NCI-H524 treated with DMSO at 0.1 percent for 48 hours (cell line): ENCODE measurements around the gene UFM1.
"Not testable (repeated sequence)": the region's sequence is repeated elsewhere in the genome, so short reads cannot be mapped to it uniquely, and the experiment has no call there.

Experiments
- DNase-seq: peaks from one replicate; lab custom pipeline; 2025; lab: John Stamatoyannopoulos, UW

Gene UFM1

DNA sequence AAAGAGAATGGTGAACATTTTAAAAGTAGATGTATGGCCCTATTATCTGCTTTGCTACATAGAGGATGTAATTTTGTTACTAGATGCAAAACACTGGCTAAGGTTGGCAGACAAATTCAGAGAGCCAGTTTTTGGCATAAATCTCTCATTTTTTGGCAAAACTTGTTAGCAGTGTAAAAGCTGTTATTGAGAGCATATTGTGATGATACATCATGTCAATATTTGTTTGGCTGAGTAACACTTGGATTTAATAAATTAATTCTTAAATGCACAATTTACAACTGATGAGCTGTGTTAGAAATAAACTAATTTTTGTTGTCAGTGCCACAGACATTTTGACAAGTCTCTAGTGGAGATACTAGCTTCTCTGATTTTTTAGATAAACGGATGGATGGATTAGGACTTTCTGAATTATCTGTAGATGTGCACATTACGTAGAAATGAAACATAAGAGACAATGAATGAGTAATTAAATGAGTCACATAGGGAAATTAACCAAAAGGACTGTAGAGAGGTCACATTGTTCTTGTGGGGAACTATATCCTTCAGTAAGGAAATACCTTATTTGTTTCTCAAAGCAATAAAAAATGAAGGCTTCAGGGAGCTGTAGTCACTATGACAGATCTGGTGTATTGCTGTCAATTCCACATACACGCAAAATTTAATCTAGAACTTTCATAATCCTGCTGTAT, 17.4 kb downstream of the UFM1 start:
- no peak for DNase-seq

DNA sequence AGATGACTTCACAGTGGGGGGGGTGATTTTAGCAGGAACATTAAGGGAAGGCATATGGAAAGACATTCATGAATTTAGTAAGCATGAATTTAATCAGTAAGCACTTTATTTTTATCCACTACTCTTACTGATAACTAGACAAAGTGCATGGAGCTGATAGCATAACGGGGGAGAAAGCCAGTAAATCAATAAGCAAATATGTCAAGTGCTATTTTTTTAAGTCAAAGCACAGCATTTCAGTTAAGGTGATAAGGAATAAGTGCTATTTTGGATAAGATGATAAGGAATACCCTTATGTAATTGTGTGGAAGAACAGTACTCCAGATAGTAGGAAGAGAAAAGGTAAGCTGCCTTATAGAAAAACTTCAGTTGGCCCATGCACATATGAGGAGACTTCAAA, 19.4 kb downstream of the UFM1 start:
- DNase-seq: no peak

DNA sequence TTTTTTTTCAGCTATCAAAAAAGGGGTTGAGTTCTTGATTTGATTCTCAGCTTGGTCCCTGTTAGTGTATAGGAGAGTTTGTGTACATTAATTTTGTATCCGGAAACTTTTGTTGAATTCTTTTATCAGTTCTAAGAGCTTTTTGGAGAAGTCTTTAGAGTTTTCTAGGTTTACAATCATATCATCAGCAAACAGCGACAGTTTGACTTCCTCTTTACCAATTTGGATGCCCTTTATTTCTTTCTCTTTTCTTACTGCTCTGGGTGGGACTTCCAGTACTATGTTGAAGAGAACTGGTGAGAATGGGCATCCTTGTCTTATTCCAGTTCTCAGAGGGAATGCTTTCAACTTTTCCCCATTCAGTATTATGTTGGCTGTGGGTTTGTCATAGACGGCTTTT, 20.4 kb downstream of the UFM1 start:
- DNase-seq: not testable (repeated sequence)

DNA sequence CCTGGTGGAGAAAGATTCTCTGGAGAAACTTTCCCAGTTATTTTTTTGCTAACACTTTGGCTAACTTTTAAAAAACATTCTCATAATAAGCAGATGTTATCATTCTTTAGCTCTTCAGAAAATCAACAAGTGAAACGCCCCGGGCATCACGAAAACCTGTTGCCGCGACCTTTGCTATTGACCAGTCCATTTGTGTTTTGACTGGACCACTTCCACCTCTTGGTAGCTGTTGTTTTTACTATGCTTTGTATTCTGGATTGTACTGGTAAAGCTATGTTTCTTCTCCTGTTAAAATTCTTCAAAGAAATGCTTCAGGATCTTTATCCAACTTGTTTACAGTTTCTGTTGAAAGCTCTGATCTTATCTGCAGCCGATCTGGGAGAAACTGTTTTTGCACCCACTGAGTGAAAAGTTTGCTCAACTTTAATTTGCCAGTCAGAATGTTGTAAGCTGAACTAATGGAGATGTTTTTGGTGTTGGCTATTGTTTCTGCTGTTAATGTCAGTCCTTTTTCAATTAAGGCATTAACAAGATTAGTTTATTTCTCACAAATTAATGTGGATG, 23.3 kb downstream of the UFM1 start:
- DNase-seq: no peak

DNA sequence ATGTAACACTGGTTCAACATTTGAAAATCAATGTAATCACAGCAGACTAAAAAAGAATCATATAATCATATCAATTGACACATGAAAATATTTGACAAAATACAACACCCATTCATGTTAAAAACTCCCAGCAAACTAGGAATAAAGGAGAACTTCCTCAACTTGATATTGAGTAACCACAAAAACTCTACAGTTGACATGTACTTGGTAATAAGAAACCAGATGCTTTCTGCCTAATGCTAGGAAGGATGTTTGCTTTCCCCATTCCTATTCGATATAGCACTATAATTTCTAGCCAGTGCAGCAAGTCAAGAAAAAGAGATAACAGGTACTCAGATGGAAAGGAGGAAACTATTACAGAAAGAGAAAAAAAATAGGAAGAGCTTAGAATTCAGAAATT, 26.9 kb downstream of the UFM1 start:
- DNase-seq: no peak

DNA sequence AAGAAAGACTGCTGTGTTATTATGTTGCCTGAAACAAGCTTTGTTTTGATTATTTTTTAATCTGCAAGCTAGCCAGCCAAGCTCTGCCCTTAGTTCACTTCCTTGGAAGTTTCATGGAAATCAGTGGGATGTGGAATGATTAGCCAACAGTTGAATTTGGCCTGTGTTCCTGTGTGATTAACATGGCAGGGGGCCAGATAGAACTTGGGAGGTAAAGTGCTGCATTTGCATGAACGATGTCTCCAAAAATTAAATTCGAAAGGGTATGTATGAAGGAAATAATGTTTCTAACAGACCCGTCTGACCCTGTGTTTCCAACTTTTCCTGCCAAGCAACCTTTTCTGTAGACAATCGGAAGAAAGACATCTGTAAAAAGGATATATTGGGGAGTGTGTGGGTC, 32.2 kb downstream of the UFM1 start:
- DNase-seq: no peak

DNA sequence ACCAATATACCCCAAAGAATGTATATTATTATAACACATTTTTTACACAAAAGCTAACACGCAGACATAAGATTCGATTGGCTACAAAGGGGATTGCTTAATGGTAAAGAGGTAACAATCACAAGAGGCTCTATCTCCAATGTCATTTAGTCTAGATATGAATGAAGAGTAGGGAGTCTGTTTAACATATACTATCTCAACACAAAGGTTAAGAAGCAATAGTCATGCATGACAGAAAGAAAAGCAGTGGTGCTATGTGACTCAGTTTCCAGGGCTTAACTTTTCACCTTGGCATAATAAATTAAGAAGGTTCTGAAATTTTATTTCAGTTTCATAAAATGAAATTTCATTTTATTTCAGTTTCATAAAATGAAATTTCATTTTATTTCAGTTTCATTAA, 33.3 kb downstream of the UFM1 start:
- no peak for DNase-seq

DNA sequence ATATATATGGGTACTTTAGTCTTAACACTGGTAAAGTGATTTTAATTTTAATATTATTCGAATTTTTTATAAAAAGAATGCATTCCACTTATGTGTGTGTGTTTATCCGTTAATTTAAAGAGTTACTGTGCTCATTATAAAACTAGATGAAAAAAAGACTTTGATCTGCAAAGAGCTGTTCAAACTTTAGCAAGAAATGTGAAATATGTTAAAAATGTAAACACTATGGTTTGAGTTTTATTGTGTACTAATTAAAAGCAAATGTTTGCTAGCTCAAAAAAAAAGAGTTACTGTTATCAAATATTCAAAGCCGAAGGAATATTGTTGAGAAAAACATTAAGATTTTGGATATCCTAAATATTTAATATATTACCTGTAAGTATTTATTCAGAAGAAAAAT, 34.5 kb downstream of the UFM1 start:
- DNase-seq: no peak

DNA sequence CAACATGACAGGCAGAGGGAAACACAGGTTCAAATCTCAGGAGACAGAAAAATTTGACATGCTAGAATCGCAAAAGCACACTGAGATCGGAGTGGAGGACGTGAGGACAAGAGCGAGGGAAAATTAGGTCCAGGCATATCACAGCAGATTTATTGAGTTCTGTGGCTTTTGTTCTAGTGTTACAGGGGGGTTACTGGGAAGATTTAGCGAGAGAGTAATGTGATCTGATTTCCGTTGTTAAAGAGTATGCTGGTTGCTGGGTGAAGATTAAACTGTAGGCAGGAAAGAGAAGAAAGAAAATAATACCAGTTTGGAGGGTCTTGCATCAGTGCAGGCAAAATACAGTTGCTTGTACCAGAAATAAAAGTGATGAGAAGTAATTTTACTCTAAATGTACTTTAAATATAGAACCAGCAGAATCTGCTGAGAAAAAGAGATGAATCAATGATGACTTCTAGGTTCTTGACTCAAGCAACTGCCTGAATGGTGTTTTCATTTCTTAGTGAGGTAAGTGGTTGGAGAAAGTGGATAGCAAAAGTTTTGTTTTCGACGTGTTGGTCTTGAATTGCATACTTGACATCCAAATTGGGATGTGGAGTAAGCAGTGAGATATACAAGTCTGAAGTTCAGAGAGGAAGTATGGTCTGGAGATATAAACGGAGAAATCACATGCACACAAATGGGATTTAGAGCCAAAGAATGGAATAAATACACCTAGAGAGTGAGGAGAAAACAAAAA, 35.7 kb downstream of the UFM1 start:
- no peak for DNase-seq

DNA sequence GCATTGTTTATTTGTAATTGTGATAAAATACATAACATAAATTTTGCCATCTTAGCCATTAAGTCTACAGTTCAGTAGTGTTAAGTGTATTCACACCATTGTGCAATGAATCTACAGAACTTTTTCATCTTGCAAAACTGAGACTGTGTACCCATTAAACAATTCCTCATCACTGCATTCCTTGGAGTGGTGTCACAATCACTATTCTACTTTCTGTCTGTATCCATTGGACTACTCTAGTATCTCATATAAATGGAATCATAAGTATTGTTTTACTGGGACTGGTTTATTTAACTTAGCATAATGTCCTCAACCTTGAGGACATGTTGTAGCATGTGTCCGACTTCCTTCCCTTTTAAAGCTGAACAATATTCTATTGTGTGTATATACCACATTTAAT, 36.8 kb downstream of the UFM1 start:
- no peak for DNase-seq

DNA sequence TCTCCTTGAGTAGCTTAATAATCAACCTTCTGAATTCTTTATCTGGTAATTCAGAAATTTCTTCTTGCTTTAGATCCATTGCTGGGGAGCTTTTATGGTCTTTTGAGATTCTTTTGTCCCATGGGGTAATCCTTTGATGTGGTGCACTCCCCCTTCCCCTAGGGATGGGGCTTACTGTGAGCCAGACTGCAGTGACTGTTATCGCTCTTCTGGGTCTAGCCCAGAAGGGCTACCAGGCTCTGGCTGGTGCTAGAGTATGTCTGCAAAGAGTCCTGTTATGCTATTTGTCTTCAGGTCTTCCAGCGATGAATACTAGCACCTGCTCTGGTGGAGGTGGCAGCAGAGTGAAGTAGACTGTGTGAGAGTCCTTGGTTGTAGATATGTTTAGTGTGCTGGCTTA, 41.7 kb downstream of the UFM1 start:
- DNase-seq: no peak

DNA sequence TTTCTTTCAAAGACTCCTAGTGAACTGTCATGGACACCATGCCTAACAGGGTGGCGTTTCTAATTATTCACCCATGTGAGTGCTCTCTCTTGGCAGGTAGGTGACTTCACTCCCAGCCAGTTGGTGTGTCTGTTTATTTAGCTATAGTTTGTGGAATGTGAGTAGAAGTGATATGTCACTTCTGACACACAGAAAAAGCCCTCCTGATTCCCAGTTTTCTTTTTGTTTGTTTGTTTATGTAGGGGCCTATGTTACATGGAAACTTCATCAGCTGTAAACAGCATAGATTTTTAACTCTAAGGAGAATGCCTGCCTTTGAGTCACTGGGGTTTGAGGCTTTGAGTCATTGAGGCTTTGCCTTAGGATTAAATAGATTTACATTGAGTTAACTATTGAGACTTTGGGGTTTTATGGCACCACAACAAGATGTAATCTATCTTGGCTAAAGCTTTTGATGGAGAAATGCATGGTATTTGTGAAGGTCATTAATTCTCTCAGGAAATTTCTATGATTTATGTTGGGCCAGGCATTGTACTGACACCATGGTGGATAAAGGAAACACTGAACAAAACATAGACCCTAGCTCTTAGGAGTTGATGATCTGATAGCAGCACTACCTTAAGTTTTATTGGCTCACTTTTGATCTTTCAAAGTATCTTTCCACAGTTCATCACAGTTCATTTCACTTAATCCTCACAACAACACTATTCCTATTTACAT, 45.3 kb downstream of the UFM1 start:
- no peak for DNase-seq

DNA sequence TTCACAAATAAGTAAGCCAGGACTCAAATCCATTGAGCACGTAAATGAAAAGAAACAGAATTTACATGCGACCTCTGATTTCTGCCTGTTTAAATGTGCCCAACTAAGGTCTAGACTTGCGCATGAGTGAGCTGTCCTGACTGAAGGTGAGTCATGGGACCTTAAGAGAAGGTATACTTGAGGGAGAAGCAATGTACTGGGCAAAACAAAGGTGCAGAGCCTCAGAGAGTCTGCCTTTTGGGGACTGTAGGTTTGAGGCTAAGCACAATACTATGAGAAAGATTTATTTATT, 45.8 kb downstream of the UFM1 start:
- DNase-seq: no peak

DNA sequence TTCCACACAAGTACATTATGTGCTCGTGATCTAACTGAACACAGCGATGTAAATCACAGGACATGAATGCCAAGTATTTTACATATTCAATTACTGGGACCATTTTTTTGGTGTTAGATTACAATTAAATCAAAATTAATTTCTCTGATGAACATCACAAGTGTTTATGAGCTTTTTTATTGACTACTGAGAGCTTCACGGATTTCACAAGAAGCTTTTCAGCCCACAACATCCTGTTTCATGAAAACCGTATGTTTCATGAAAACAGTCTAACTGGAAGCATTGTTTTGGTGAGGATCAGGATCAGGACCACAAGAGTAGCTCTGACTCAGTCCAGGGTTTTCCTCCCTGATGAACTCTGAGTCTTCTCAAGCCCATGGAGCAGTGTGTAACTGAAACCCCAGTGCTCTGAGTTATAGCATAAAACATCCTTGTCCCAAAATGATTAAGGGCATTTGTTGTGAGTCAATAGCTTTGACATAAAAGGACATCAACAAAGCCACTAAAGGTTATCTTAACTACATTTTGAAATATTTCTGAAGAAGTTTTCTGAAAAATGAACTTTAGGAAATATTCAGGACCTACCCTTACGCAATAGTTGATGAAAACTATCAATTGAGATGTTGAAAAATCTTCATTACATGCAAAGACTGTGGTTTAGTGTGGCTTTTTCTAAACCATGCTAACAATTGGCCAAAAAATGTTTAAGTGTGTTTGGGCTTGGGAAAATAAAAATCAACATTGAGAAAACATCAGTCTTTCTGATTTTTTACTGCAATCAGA, 49.3 kb downstream of the UFM1 start:
- DNase-seq: no peak

DNA sequence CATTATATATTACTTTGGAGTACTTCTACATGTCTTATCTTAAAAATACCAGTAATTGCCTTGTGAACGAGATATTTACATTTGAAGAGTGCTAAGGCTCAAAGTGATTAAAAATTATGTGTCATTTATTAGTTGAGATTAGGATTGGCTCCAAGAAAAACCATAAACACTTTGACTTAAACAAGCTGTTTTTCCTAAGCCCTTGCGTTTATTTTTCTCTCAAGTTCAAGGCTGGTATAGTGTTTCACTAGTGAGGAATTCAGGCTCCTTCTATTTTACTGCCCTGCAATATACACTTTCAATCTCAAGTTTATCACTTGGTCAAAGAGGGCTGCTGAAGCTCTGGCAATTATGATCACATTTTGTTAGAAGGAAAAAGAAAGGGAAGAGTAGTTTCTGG, 49.9 kb downstream of the UFM1 start:
- DNase-seq: no peak

DNA sequence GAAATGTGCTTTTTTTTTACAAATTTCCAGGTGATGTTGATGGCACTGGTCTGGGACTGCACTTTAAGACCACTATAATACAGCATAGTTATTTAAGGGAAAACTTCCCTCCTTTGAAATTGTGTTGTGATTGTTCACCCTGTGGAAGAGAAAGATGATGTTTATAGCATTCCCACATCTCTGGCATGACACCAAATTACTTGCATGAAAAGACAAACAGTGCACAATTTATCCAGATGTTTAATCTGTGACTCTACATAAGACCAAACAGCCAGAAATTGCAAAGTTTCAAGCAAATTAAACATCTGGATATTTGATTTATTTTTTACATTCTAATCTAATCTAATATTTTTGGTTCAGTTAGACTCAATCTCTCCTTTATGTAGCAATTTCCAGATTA, 51.6 kb downstream of the UFM1 start:
- no peak for DNase-seq

DNA sequence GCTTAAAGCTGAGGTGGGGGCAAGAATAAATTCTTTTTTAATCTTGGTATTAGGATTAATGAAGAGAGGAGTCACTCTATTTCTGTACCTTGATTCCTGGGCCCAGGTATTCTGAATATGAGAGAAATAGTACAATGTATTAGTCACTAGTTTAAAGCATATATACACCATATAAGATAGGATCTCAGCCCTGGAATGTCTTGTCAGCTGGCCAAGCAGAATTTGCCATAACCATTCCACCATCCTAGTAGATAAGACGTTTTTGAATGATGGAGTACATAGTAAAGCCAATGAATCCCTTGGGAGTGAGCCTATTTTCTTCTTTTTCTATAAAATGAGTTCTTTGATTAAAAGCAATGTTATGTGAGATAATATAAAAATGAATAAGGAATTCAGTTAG, 55.6 kb downstream of the UFM1 start:
- DNase-seq: no peak

DNA sequence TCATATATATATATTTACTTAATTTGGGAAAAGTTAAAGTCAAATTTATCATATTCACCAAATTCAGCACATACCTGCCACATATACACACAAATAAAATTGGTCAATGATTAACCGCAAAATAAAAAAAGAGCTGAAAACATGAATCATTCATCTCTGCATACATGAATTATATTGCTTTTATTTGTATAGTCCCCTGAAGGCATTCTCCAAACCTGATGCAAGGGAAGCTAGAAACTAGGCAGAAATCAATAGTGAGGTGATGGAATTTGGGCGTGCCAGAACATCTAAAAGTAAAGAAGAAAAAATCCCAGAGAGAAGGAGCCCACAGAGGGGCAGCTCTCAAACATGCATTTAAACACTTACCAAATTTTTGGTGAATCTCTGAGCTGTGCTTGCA, 60.1 kb downstream of the UFM1 start:
- no peak for DNase-seq

DNA sequence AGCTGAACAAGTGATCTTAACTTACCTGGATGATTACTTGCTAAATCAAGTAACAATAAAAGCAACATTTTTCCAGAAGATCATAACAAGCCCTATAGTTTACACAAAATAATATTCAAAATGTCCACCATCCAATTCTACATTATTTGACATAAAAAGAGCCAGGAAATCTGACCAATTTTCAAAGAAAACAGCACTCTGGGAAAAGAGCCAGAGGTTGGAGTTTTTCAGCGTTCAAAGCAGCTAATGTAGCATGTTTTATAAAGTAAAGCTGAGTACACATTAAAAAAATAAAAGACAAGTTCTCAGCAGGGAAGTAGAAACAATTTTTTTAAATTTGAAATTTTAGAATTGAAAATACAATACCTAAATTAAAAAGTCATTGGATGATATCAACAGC, 62.6 kb downstream of the UFM1 start:
- DNase-seq: no peak
